Loucy (cell line): ENCODE measurements around the gene CDK18.

Source experiments
- EZH2phosphoT487 ChIP-seq: fragments of 200-600 bp; IDR thresholded peaks from 2 replicates; pipeline ENCODE4 v1.6.1; 2018; ENCODE audit warnings: antibody characterized with exemption, mild to moderate bottlenecking, moderate library complexity, borderline replicate concordance
- TF ChIP-seq, protein P1 (sequence below): fragments of 200-600 bp; sonication (generic); conservative IDR thresholded peaks from 2 replicates; pipeline ENCODE4 v1.5.1; 2014; ENCODE audit warnings: mild to moderate bottlenecking, antibody characterized with exemption, low read length

DNA sequence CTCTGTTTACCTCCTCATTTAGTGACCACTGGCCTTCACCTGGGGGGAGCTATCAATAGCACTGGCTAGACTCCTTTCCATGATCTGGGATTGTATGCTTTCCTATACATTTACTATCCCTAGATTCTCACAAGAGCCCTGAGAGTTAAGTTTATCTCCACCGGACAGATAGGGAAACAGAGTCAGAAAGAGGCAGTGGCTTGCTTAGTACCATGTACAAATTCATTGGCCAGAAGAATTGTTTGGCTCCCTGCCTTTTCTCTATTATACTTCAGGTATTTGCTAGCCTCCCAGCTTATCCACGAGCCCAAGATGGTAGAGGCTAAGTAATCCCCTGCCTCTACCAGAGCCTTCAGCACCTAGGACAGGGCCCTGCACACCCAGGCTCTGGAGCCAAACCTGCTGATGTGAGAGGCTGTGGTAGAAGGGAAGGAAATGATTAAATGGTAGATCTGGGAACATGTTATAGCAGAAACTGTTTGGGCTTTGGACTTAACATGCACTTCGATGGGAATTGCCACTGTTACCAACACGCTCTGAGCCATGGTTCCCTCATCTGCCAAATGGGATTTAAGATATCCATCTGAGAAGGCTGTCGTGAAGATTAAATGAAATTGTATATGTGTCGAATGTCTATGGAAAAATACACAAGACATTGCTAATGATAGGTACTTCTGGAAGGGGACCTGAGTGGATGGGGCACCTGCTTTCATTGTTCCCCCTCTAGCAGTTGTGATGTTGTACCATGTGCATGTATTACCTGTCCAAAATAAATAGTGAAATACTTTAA, 45.5 kb upstream of the CDK18 start:
- TF ChIP-seq, protein P1, sequence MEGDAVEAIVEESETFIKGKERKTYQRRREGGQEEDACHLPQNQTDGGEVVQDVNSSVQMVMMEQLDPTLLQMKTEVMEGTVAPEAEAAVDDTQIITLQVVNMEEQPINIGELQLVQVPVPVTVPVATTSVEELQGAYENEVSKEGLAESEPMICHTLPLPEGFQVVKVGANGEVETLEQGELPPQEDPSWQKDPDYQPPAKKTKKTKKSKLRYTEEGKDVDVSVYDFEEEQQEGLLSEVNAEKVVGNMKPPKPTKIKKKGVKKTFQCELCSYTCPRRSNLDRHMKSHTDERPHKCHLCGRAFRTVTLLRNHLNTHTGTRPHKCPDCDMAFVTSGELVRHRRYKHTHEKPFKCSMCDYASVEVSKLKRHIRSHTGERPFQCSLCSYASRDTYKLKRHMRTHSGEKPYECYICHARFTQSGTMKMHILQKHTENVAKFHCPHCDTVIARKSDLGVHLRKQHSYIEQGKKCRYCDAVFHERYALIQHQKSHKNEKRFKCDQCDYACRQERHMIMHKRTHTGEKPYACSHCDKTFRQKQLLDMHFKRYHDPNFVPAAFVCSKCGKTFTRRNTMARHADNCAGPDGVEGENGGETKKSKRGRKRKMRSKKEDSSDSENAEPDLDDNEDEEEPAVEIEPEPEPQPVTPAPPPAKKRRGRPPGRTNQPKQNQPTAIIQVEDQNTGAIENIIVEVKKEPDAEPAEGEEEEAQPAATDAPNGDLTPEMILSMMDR, result no peak
- TF ChIP-seq EZH2phosphoT487, result no peak
